KOPT-K1 (cell line): ENCODE results near the gene ALPK3.
"Not testable (repeated sequence)": the region's sequence is repeated elsewhere in the genome, so short reads cannot be mapped to it uniquely, and the experiment has no call there.

Experiments used
- H3K27ac ChIP-seq: fragments of 200-600 bp; sonication (generic); 2 replicates; pipeline ENCODE4 v1.5.1; 2016; ENCODE audit warnings: antibody characterized with exemption, mild to moderate bottlenecking, low read depth, low read length; ENCODE audit not compliant: poor library complexity, severe bottlenecking
- H3K36me3 ChIP-seq: fragments of 200-600 bp; sonication (generic); 2 replicates; pipeline ENCODE4 v1.5.1; 2017; ENCODE audit warnings: antibody characterized with exemption, mild to moderate bottlenecking, low read length, moderate library complexity; ENCODE audit not compliant: insufficient read depth
- H3K9me3 ChIP-seq: fragments of 200-600 bp; sonication (generic); 2 replicates; pipeline ENCODE4 v1.5.1; 2017; ENCODE audit warnings: antibody characterized with exemption, low read length, mild to moderate bottlenecking; ENCODE audit not compliant: insufficient read depth, poor library complexity, severe bottlenecking

ALPK3 gene

DNA sequence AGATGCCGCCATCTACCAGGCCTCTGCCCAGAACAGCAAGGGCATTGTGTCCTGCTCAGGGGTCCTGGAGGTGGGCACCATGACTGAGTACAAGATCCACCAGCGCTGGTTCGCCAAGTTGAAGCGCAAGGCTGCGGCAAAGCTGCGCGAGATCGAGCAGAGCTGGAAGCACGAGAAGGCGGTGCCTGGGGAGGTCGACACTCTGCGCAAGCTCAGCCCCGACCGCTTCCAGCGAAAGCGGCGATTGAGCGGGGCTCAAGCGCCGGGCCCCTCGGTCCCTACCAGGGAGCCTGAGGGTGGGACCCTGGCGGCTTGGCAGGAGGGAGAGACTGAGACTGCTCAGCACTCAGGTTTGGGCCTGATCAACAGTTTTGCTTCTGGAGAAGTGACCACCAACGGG is 22.6 kb downstream of the ALPK3 start:
- Histone ChIP-seq H3K27ac (no peak overlapping the region), H3K9me3 (no peaks in the 10 kb centered on the region), H3K36me3 (no peaks in the 10 kb centered on the region)

DNA sequence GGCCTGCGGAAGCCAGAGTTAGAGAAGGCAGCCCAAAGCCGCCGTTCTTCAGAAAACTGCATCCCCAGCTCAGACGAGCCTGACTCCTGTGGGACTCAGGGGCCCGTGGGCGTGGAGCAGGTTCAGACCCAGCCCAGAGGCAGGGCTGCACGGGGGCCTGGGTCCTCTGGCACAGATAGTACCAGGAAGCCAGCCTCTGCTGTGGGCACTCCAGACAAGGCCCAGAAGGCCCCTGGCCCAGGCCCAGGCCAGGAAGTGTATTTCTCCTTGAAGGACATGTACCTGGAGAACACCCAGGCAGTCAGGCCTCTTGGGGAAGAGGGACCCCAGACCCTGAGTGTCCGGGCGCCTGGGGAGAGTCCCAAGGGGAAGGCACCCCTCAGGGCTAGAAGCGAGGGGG is 23.1 kb downstream of the ALPK3 start:
- Histone ChIP-seq H3K36me3 (no peaks in the 10 kb centered on the region), H3K27ac (no peak overlapping the region), H3K9me3 (no peaks in the 10 kb centered on the region)

DNA sequence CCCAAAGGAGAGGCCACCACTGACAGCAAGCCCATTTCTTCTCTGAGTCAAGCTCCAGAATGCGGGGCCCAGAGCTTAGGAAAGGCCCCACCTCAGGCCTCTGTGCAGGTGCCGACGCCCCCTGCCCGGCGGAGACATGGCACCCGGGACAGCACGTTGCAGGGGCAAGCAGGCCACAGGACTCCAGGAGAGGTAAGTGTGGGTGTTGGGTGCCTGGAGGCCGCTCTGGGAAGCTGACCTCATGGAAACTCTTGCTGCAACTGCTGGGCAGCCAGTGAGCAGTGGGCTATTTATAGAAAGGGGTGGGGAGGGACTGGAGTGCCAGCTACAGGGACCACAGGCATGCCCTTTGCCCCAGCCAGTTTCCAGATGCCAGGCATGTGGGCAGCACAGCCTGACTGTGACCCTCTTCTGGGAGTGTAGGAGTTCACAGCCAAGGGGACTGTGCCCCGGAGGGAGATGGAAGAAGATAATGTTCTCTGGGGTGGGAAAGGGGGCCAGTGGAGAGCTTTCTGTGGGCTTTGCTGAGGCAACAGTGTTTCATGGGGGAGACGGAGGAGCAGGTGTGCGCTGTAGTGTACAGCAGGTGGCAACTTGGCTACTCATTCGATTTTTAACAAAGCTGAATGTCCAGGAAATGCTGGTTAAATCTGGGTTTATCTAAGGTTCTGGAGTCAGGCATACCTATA is 23.7 kb downstream of the ALPK3 start:
- Histone ChIP-seq H3K9me3 (no peaks in the 10 kb centered on the region), H3K36me3 (no peaks in the 10 kb centered on the region), H3K27ac (no peak overlapping the region)

DNA sequence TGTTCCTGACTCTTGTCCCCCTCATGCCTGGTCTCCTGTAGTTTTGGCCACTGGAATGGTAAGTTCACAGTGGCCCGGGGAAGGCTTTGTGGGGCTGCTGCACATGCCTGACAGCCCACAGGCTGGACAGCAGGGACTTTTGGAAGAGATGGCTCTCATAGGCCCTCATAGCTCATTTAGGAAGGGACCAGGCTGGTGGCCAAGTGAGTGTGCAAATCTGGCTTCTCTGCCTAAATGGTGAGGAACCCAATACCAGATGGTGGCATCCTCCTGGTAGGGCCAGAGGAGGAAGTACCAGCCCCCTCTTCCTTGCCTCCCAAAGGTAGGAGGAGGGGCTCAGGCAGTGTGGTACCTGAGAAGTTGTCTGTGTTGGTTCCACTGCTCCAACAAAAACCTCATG is 25.6 kb downstream of the ALPK3 start:
- peaks cover 8% of the 10 kb centered on the region for H3K9me3 ChIP-seq
- H3K27ac ChIP-seq = no peak overlapping the region
- no peaks in the 10 kb centered on the region for H3K36me3 ChIP-seq

DNA sequence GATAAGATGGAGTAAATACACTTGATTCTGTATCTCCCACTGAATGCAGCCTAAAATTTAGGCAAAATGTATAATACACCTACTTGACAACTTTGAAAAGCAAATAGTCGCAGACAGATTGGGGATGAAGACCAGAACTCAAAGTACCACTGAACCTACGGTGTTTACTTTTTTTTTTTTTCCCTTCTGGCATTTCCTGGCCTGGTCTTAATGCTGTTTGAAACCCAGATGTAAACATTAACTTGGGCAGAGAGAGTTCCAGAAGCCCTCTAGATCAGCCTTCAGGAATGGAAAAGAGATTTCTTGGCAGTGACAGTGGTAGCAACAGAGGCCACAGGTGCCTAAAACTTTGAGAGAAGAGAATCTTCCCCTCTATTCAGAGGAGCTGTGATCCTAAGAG is 27.8 kb downstream of the ALPK3 start:
- Histone ChIP-seq H3K36me3 (no peaks in the 10 kb centered on the region), H3K27ac (no peak overlapping the region), H3K9me3 (peaks cover 8% of the 10 kb centered on the region)

DNA sequence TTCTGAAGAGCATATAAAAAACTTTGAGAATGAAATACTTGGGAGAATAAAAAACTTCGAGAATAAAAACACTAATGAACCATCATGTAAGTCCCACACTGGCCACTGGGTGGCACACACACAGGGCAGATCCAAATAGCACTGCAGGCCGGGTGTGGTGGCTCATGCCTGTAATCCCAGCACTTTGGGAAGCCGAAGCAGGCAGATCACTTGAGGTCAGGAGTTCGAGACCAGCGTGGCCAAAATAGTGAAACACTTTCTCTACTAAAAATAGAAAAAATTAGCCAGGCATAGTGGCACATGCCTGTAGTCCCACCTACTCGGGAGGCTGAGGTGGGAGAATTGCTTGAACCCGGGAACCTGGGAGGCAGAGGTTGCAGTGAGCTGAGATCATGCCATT is 28.5 kb downstream of the ALPK3 start:
- H3K9me3 ChIP-seq, H3K27ac ChIP-seq, H3K36me3 ChIP-seq: not testable (repeated sequence)

DNA sequence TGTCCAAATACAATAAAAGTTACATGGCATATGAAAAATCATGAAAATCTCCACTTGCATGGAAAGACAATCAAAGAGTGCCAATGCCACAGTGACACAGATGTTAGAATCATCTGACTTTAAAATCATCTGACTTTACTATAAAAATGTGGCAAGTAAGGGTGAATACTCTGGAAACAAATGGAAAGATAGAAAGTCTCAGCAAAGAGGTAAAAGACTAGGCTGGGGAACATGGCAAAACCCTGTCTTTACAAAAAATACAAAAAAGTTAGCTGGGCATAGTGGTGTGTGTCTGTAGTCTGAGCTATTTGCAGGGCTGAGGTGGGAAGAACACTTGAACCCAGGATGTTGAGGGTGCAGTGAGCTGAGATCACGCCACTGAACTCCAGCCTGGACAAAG is 29.1 kb downstream of the ALPK3 start:
- Histone ChIP-seq H3K36me3 (no peaks in the 10 kb centered on the region), H3K27ac (no peak overlapping the region), H3K9me3 (peaks cover 8% of the 10 kb centered on the region)

DNA sequence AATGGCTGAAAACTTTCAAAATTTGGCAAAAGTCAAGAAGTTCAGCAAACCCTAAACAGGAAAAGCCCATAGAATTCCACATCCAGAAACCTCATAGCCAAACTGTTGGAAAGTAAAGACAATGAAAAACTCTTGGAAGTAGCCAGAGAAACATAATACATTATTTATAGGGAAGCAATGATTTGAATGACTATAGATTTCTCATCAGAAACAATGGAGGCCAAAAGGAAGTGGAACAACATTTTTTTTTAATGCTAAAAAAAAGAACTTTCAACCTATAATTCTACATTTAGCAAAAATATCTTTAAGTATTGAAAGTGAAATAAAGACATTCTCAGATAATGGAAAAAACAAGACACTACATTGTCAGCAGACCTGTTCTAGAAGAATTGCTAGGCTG is 30.2 kb downstream of the ALPK3 start:
- peaks cover 8% of the 10 kb centered on the region for H3K9me3 ChIP-seq
- H3K27ac ChIP-seq = no peak overlapping the region
- no peaks in the 10 kb centered on the region for H3K36me3 ChIP-seq

DNA sequence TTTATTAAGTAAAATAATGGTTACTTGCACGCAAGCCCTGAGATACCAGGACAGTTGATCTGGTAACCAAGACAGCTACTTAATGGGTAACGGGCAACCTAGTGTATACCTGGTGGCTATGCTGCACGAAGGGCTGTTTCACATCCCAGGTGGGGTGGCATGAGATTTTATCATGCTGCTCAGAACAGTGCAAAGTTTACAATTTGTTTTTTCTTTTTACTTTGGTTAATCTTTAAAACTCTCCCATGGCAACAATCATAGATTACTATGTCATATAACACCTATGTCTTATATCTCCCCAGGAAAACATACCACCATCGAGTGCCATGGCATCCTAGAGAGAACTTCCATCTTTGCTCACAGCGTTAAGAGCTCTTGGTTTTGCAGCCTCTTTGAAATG is 35.1 kb downstream of the ALPK3 start:
- Histone ChIP-seq H3K36me3 (no peaks in the 10 kb centered on the region), H3K9me3 (peaks cover 3% of the 10 kb centered on the region), H3K27ac (no peak overlapping the region)

DNA sequence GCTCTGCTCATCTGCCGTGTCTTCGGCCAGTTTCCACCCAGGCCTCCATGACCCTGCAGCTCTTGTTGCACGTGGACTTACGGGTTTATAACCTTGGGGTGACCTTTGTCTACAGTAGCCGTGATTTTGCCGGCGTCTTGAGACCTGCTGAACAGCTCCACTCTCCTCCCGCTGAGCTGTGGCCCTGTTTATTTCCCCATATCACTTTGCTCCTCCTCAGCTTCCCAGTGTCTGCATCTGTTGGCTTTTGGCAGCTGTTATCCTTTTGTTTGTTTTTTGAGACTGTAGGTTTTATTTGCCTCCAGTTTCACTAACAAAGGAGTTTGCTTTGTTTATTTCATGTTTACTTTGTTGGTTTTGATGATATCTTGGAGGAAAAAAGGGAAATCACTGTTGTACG is 38.0 kb downstream of the ALPK3 start:
- no peaks in the 10 kb centered on the region for H3K9me3 ChIP-seq
- H3K36me3 ChIP-seq = no peaks in the 10 kb centered on the region

DNA sequence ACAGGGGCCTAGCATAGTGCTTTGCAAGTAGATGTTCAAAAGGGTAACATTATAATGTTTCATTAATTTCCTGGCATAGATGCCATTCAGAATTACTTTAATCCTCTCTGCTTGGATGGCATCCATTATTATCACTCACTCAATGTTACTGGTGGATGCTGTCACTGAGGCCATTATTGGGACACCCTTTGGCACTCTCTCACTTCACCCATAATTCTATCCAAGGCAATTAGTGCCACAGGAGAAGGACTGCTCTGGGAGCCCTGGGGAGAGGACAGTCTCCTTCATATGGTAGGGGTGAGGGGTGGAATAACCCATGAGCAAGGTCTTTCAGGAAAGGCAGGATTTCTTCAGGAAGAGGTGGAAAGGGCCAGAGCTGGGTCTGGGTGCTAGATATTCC is 38.6 kb downstream of the ALPK3 start:
- H3K9me3 ChIP-seq = no peaks in the 10 kb centered on the region
- H3K27ac ChIP-seq = no peak overlapping the region
- no peaks in the 10 kb centered on the region for H3K36me3 ChIP-seq

More for the DNA sequence above, 38.0 kb downstream of the ALPK3 start:
- no peak overlapping the region for H3K27ac ChIP-seq

DNA sequence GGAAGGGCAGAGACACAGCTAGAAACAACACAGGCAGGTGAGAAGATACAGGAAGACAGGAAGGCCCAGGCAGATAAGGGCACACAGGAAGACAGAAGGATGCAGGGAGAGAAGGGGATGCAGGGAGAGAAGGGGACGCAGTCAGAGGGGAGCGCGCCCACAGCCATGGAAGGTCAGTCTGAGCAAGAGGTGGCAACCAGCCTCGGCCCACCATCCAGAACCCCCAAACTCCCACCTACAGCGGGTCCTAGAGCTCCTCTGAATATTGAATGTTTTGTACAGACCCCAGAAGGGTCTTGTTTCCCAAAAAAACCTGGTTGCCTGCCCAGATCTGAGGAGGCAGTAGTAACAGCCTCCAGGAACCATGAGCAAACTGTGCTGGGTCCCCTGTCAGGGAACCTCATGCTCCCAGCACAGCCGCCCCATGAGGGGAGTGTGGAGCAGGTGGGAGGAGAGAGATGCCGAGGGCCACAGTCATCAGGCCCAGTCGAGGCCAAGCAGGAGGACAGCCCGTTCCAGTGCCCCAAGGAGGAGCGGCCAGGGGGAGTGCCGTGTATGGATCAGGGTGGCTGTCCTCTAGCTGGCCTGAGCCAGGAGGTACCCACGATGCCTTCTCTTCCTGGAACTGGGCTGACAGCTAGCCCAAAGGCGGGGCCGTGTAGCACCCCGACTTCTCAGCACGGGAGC is 39.7 kb downstream of the ALPK3 start:
- Histone ChIP-seq H3K9me3 (no peaks in the 10 kb centered on the region), H3K27ac (no peak overlapping the region), H3K36me3 (no peaks in the 10 kb centered on the region)

DNA sequence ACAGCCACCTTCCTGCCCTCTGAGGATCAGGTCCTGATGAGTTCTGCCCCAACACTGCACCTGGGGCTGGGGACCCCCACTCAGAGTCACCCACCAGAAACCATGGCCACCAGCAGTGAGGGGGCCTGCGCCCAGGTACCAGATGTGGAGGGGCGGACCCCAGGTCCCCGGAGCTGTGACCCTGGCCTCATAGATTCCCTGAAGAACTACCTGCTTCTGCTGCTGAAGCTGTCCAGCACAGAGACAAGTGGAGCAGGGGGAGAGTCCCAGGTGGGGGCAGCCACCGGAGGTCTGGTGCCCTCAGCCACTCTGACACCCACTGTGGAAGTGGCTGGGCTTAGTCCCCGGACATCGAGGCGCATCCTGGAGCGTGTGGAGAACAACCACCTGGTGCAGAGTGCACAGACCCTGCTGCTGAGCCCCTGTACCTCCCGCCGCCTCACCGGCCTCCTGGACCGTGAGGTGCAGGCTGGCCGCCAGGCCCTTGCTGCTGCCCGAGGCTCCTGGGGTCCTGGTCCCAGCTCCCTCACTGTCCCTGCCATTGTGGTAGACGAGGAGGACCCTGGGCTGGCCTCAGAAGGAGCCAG is 40.4 kb downstream of the ALPK3 start:
- no peaks in the 10 kb centered on the region for H3K36me3 ChIP-seq
- no peak overlapping the region for H3K27ac ChIP-seq
- H3K9me3 ChIP-seq = no peaks in the 10 kb centered on the region

DNA sequence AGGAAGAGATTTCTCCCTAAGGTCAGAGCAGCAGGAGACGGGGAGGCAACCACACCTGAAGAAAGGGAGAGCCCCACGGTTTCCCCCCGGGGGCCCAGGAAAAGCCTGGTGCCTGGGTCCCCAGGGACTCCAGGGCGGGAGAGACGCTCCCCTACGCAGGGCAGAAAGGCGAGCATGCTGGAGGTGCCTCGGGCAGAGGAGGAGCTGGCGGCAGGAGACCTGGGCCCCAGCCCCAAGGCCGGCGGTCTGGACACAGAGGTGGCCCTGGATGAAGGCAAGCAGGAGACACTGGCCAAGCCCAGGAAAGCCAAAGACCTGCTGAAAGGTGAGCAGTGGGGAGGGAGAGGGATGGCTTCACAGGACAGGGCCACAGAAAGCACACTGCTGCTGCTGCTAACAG is 41.1 kb downstream of the ALPK3 start:
- Histone ChIP-seq H3K27ac (no peak overlapping the region), H3K36me3 (no peaks in the 10 kb centered on the region), H3K9me3 (no peaks in the 10 kb centered on the region)

DNA sequence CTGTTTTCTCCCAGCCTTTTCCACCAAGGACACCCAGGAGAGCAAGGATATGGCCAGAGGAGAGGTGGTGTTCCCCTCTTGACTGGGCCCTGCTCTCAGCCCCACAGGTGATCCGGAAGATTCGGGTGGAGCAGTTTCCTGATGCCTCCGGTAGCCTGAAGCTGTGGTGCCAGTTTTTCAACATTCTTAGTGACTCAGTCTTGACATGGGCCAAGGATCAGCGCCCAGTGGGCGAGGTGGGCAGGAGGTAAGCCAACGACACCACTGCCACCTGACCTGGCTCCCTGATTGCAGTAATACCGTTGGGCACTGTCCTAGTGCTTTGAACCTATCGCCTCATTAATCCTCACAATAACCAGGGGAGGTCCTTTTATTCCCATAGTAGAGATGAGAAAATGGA is 42.0 kb downstream of the ALPK3 start:
- H3K36me3 ChIP-seq = no peaks in the 10 kb centered on the region
- no peaks in the 10 kb centered on the region for H3K9me3 ChIP-seq
- H3K27ac ChIP-seq = no peak overlapping the region

DNA sequence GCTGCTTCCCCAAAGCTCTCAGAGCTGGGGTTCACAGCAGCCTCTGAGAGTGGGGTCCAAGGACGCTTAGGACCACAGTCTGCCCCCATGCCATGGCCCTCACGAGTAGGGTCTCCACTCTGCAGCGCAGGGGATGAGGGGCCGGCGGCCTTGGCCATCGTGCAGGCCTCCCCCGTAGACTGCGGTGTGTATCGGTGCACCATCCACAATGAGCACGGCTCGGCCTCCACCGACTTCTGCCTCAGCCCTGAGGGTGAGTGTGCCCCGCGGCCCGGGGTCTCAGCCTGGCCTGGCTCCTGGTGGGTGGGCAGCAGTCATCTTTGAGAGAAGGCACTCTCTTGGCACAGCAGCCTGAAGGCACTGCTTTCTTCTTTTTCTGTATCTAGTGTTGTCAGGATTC is 42.5 kb downstream of the ALPK3 start:
- no peaks in the 10 kb centered on the region for H3K9me3 ChIP-seq
- no peaks in the 10 kb centered on the region for H3K36me3 ChIP-seq
- no peak overlapping the region for H3K27ac ChIP-seq
